Gastrocnemius medialis (tissue), 4 donors: ENCODE results near the gene UBE2L3. TPM values are rescaled to one million over a fixed set of nuclear protein-coding genes. Genes with fewer than 3 reads are reported as not detected.
"Not testable (repeated sequence)": the region's sequence is repeated elsewhere in the genome, so short reads cannot be mapped to it uniquely, and the experiment has no call there.

ENCODE experiments used
- ATAC-seq, 2 donors: fragments of 150-250 bp; one replicate each; pipeline ENCODE4 v1.9.1; 2016
- DNase-seq, 2 donors: peaks; one replicate each; pipeline ENCODE4 v3.0.0-alpha.2; 2019
- H3K27ac ChIP-seq, 4 donors: fragments of 200-600 bp; sonication (generic); 1 replicate in 1 of 4; 2 replicates in 3 of 4; pipeline ENCODE4 v1.5.1; 2016 to 2018; ENCODE audit warnings: mild to moderate bottlenecking in 2 of 4, moderate library complexity in 1 of 4
- H3K27me3 ChIP-seq, 3 donors: fragments of 200-600 bp; sonication (generic) in 2 of 3; 1 replicate in 1 of 3; 2 replicates in 2 of 3; pipeline versions ENCODE4 v1.5.1 to v1.6.0; 2016 to 2019; ENCODE audit warnings: mild to moderate bottlenecking in 1 of 3, moderate library complexity in 1 of 3
- H3K36me3 ChIP-seq, 2 donors: fragments of 200-600 bp; sonication (generic) in 1 of 2; one replicate each; pipeline ENCODE4 v1.5.1; 2017 to 2018
- H3K4me1 ChIP-seq, 2 donors: fragments of 200-600 bp; sonication (generic) in 1 of 2; one replicate each; pipeline ENCODE4 v1.5.1; 2016 to 2017; ENCODE audit warnings: mild to moderate bottlenecking in 2 of 2
- H3K4me3 ChIP-seq, 4 donors: fragments of 200-600 bp; sonication (generic) in 3 of 4; 1 replicate in 1 of 4; 2 replicates in 3 of 4; pipeline ENCODE4 v1.5.1; 2016 to 2019; ENCODE audit warnings: mild to moderate bottlenecking in 2 of 4
- H3K9me3 ChIP-seq, 3 donors: fragments of 200-600 bp; sonication (generic) in 2 of 3; 1 replicate in 1 of 3; 2 replicates in 2 of 3; pipeline ENCODE4 v1.5.1; 2016 to 2019
- CTCF ChIP-seq, 5 experiments: fragments of 450-650 bp in 3 of 5; fragments of 200-600 bp in 2 of 5; sonication (generic) in 2 of 5; IDR thresholded peaks in 4 of 5; conservative IDR thresholded peaks in 1 of 5; 1 replicate in 4 of 5; 2 replicates in 1 of 5; pipeline ENCODE4 v1.5.1; 2016 to 2019; ENCODE audit warnings: antibody characterized with exemption in 5 of 5, mild to moderate bottlenecking in 3 of 5, moderate library complexity in 3 of 5
- POLR2A ChIP-seq, 2 donors: fragments of 450-650 bp; IDR thresholded peaks; one replicate each; pipeline ENCODE4 v1.6.1; 2017; ENCODE audit warnings: antibody characterized with exemption in 2 of 2, mild to moderate bottlenecking in 2 of 2, moderate library complexity in 2 of 2
- in situ Hi-C, 4 donors: fragments of 200-750 bp; cut with MboI; loops; one replicate each; pipeline versions ENCODE4 v1.15.0 to v1.8.0; 2017; ENCODE audit warnings: low sequenced_read_pairs in 4 of 4
- intact Hi-C: fragments of 100-400 bp; cut with DNase I; formaldehyde crosslinking; loops from one replicate; pipeline ENCODE4 v1.15.1; 2023; ENCODE audit warnings: low total_unique reads
- total RNA-seq, 4 donors: library from RNA; depleted of rRNA; stranded (reverse); fragments of >200 nt; gene quantifications; one replicate each; pipeline versions ENCODE4 v1.1.0 to v1.2.3, GENCODE V29; 2016

UBE2L3 gene
- total RNA-seq, 4 donors from 2014 or later: 61.5 to 88.7 (median 70.5) TPM

DNA sequence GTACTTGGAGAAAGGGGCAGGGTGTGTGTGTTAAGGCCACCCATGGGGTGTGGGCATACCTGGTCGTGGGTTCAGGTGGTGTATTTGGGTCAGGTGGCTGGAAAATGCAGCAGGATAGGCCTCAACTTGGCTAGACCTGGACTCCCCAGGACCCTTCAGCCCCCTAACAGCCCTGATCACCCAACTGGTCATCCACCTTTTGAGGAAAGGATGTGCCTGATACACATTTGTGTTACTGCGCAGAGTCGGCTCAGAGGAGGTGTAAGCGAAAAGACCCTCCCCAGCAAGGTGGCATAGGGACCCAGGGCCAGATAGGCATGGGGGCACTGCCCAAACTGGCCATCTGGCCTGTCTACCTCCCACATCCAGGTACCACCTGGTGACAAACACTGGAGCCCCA lies 16.2 kb upstream of the UBE2L3 start, which contains the start of gene RIMBP3C:
RIMBP3C (minus strand) TSS at position 101 of the 400 bp plus-strand sequence. CDS start 485 bp downstream, outside the sequence.
- H3K27ac ChIP-seq, intact Hi-C loops, in situ Hi-C loops, H3K4me1 ChIP-seq, H3K36me3 ChIP-seq, ATAC-seq, DNase-seq, H3K27me3 ChIP-seq, H3K9me3 ChIP-seq, H3K4me3 ChIP-seq: not testable (repeated sequence)

- H3K27me3 ChIP-seq, DNase-seq, in situ Hi-C loops, H3K9me3 ChIP-seq, H3K4me1 ChIP-seq, intact Hi-C loops, H3K27ac ChIP-seq, ATAC-seq, H3K4me3 ChIP-seq, H3K36me3 ChIP-seq: not testable (repeated sequence)
Observed at GRCh38 chr22:21559345-21560125, 8.0 kb upstream of the UBE2L3 start.

DNA sequence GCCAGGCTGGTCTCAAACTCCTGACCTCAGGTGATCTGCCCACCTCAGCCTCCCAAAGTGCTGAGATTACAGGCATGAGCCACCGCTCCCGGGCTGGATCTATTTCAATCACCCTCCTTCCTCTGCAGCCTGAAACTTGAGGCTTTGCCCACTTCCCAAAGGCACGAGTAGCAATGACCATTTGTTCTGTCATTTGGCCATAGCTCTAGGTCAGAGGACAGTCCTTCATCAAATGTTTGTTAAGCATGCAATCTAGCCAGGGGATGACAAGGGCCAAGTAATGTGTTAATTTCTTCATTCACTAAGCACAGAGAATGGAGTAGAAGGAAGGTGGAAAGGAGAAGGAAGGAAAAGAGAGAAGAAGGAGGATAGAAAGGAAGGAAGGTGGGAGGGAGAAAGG lies 6.9 kb upstream of the UBE2L3 start:
- in situ Hi-C loops, H3K9me3 ChIP-seq, intact Hi-C loops, H3K4me1 ChIP-seq, ATAC-seq, H3K27me3 ChIP-seq, H3K4me3 ChIP-seq, H3K27ac ChIP-seq, H3K36me3 ChIP-seq, DNase-seq: not testable (repeated sequence)

GRCh38 chr22:21563912-21564311 lies 3.6 kb upstream of the UBE2L3 start:
- DNase-seq: no peak
- no peak for TF ChIP-seq POLR2A (IDR thresholded peaks at IDR 0.05)
- TF ChIP-seq CTCF (IDR thresholded peaks at IDR 0.05 in 4 of 5, conservative IDR thresholded peaks at IDR 0.05 in 1 of 5): no peak
- no peak overlapping the region for H3K27ac ChIP-seq
- intact Hi-C loops (no loop called here), in situ Hi-C loops (no loop called here)
- H3K4me1 ChIP-seq: peaks cover 6 to 7% of the 10 kb centered on the region in 2 donors
- no peak for ATAC-seq
- H3K36me3 ChIP-seq: no peaks in the 10 kb centered on the region
- H3K27me3 ChIP-seq: no peaks in the 10 kb centered on the region
- H3K4me3 ChIP-seq: no peak overlapping the region
- H3K9me3 ChIP-seq: no peaks in the 10 kb centered on the region

- intact Hi-C loops: no loop called here
- in situ Hi-C loops: no loop called here
- ATAC-seq: no peak
- H3K9me3 ChIP-seq: no peaks in the 10 kb centered on the region
- no peak overlapping the region for H3K4me3 ChIP-seq
- TF ChIP-seq CTCF (IDR thresholded peaks at IDR 0.05 in 4 of 5, conservative IDR thresholded peaks at IDR 0.05 in 1 of 5): no peak
- no peak for TF ChIP-seq POLR2A (IDR thresholded peaks at IDR 0.05)
- no peak overlapping the region for H3K27ac ChIP-seq
- no peak for DNase-seq
- peaks cover 11 to 12% of the 10 kb centered on the region in 2 donors for H3K4me1 ChIP-seq
- H3K27me3 ChIP-seq: no peaks in the 10 kb centered on the region
- H3K36me3 ChIP-seq: no peaks in the 10 kb centered on the region
Observed at GRCh38 chr22:21564411-21564810, 3.1 kb upstream of the UBE2L3 start.

DNA sequence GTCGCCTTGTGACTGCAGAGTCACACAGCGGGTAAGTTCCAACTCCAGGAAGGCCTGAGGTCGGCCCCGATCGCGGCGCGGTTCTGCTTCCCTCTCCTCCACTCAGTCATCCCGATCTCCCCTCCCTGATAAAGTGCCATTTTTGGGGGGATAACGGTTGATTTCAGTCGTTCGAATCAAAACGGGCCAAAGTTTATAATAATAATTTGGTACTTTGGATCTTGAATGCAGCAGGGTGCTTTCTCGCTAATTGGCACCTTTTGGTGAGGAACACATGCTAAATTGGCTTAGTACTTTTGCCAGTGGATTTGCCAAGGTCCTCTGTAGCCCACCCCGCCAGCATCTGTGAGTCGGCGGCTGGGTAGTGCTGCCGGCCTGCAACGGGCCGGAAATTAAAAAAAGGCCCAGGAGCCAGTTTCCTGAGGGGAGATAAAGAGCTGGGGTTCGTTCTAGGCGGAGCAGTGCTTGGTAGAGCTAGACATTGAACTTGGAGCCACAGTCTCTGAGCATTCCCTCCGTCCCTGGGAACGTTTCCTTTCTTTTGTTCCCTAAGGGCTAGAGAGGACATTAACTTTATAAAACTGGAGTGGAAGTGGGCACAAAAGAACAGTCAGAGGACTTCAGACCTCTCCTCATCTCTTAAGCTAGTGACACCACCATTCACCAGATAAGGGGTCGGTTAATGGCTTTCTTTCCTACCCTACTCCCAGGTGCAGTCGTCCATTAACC lies 997 bp downstream of the UBE2L3 start:
- H3K4me1 ChIP-seq: peaks cover 37 to 47% of the 10 kb centered on the region in 2 donors
- H3K9me3 ChIP-seq: no peaks in the 10 kb centered on the region
- TF ChIP-seq CTCF (IDR thresholded peaks at IDR 0.05 in 4 of 5, conservative IDR thresholded peaks at IDR 0.05 in 1 of 5) (no peak), POLR2A (IDR thresholded peaks at IDR 0.05) (no peak)
- H3K36me3 ChIP-seq: no peaks in the 10 kb centered on the region
- intact Hi-C loops: no loop called here
- H3K27me3 ChIP-seq: no peaks in the 10 kb centered on the region
- peak overlapping the region; percentile 82 to 97 (median 88) for H3K27ac ChIP-seq
- DNase-seq: peak in 1 of 2 donors; percentile 19
- peak; percentile 77 to 78 for ATAC-seq
- in situ Hi-C loops: no loop called here
- H3K4me3 ChIP-seq: peak overlapping the region; percentile 70 to 98 (median 76)

DNA sequence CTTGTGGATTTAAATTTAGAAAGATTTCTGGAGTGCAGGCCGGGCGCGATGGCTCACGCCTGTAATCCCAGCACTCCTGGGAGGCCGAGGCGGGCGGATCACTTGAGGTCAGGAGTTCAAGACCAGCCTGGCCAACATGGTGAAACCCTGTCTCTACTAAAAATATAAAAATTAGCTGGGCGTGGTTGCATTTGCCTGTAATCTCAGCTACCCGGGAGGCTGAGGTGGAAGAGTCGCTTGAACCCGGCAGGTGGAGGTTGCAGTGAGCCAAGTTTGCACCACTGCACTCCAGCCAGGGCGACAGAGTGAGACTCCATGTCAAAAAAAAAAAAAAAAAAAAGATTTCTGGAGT lies 1.5 kb downstream of the UBE2L3 start:
- in situ Hi-C loops, DNase-seq, H3K9me3 ChIP-seq, ATAC-seq, intact Hi-C loops, H3K36me3 ChIP-seq, H3K27me3 ChIP-seq: not testable (repeated sequence)
- Histone ChIP-seq H3K27ac (peak overlapping the region; percentile 82 to 97 (median 88)), H3K4me1 (peaks cover 42 to 52% of the 10 kb centered on the region in 2 donors), H3K4me3 (peak overlapping the region; percentile 70 to 98 (median 76))
